HEK293 (cell line): ENCODE data around the gene GOLGA8K.
"Not testable (repeated sequence)": the region's sequence is repeated elsewhere in the genome, so short reads cannot be mapped to it uniquely, and the experiment has no call there.

Experiments used
- ZNF24 ChIP-seq: fragments of 450-650 bp; formaldehyde crosslinking; IDR thresholded peaks from 2 replicates; pipeline ENCODE4 v1.5.1; 2016; ENCODE audit warnings: missing biosample characterization, missing genetic modification characterization
- TF ChIP-seq, protein P1 (sequence below): fragments of 450-650 bp; formaldehyde crosslinking; IDR thresholded peaks from 2 replicates; pipeline ENCODE4 v1.5.1; 2016; ENCODE audit warnings: missing biosample characterization, missing genetic modification characterization
- TF ChIP-seq, protein P2 (sequence below): fragments of 450-650 bp; formaldehyde crosslinking; IDR thresholded peaks from 2 replicates; pipeline ENCODE4 v1.5.1; 2016; ENCODE audit warnings: missing biosample characterization, missing genetic modification characterization
- TF ChIP-seq, protein P3 (sequence below): fragments of 450-650 bp; formaldehyde crosslinking; IDR thresholded peaks from 2 replicates; pipeline ENCODE4 v1.5.1; 2016; ENCODE audit warnings: missing biosample characterization, missing genetic modification characterization, low read depth

DNA sequence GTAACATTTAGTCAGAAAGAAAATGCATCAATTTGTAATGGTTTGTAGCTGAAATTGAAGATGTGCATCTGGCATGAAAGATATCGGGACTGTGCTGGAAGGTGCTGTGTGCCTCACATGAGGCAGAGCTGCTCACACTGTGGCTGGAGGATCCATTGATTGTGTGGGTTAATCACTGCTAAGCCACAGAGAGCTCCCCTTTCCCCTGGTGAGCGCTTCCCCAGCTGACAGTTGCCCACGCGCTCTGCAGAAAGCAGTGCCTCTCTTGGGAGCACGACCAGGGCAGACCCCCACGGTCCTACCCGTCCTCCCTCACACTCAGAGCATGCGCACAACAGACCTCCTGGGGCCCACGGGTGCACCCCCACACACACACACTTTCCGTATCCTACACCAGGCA is 37.1 kb downstream of the GOLGA8K start:
- TF ChIP-seq, protein P1, sequence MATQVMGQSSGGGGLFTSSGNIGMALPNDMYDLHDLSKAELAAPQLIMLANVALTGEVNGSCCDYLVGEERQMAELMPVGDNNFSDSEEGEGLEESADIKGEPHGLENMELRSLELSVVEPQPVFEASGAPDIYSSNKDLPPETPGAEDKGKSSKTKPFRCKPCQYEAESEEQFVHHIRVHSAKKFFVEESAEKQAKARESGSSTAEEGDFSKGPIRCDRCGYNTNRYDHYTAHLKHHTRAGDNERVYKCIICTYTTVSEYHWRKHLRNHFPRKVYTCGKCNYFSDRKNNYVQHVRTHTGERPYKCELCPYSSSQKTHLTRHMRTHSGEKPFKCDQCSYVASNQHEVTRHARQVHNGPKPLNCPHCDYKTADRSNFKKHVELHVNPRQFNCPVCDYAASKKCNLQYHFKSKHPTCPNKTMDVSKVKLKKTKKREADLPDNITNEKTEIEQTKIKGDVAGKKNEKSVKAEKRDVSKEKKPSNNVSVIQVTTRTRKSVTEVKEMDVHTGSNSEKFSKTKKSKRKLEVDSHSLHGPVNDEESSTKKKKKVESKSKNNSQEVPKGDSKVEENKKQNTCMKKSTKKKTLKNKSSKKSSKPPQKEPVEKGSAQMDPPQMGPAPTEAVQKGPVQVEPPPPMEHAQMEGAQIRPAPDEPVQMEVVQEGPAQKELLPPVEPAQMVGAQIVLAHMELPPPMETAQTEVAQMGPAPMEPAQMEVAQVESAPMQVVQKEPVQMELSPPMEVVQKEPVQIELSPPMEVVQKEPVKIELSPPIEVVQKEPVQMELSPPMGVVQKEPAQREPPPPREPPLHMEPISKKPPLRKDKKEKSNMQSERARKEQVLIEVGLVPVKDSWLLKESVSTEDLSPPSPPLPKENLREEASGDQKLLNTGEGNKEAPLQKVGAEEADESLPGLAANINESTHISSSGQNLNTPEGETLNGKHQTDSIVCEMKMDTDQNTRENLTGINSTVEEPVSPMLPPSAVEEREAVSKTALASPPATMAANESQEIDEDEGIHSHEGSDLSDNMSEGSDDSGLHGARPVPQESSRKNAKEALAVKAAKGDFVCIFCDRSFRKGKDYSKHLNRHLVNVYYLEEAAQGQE = not testable (repeated sequence)
- TF ChIP-seq, protein P2, sequence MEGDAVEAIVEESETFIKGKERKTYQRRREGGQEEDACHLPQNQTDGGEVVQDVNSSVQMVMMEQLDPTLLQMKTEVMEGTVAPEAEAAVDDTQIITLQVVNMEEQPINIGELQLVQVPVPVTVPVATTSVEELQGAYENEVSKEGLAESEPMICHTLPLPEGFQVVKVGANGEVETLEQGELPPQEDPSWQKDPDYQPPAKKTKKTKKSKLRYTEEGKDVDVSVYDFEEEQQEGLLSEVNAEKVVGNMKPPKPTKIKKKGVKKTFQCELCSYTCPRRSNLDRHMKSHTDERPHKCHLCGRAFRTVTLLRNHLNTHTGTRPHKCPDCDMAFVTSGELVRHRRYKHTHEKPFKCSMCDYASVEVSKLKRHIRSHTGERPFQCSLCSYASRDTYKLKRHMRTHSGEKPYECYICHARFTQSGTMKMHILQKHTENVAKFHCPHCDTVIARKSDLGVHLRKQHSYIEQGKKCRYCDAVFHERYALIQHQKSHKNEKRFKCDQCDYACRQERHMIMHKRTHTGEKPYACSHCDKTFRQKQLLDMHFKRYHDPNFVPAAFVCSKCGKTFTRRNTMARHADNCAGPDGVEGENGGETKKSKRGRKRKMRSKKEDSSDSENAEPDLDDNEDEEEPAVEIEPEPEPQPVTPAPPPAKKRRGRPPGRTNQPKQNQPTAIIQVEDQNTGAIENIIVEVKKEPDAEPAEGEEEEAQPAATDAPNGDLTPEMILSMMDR (tag by site-specific recombination) = not testable (repeated sequence)
- TF ChIP-seq, protein P3, sequence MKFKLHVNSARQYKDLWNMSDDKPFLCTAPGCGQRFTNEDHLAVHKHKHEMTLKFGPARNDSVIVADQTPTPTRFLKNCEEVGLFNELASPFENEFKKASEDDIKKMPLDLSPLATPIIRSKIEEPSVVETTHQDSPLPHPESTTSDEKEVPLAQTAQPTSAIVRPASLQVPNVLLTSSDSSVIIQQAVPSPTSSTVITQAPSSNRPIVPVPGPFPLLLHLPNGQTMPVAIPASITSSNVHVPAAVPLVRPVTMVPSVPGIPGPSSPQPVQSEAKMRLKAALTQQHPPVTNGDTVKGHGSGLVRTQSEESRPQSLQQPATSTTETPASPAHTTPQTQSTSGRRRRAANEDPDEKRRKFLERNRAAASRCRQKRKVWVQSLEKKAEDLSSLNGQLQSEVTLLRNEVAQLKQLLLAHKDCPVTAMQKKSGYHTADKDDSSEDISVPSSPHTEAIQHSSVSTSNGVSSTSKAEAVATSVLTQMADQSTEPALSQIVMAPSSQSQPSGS (tag by site-specific recombination) = not testable (repeated sequence)
- TF ChIP-seq ZNF24 (tag by site-specific recombination) = not testable (repeated sequence)
